Activated CD4-positive, alpha-beta T cell treated with anti-CD3 and anti-CD28 coated beads, Interleukin-2, amount 50 U/mL, for 48 hours (primary cell): Measurements from ENCODE around the gene CNIH1.

Experiments
- DNase-seq, 2 experiments: peaks; one replicate each; pipeline ENCODE4 v3.0.0-alpha.2; 2020

The CNIH1 gene

DNA sequence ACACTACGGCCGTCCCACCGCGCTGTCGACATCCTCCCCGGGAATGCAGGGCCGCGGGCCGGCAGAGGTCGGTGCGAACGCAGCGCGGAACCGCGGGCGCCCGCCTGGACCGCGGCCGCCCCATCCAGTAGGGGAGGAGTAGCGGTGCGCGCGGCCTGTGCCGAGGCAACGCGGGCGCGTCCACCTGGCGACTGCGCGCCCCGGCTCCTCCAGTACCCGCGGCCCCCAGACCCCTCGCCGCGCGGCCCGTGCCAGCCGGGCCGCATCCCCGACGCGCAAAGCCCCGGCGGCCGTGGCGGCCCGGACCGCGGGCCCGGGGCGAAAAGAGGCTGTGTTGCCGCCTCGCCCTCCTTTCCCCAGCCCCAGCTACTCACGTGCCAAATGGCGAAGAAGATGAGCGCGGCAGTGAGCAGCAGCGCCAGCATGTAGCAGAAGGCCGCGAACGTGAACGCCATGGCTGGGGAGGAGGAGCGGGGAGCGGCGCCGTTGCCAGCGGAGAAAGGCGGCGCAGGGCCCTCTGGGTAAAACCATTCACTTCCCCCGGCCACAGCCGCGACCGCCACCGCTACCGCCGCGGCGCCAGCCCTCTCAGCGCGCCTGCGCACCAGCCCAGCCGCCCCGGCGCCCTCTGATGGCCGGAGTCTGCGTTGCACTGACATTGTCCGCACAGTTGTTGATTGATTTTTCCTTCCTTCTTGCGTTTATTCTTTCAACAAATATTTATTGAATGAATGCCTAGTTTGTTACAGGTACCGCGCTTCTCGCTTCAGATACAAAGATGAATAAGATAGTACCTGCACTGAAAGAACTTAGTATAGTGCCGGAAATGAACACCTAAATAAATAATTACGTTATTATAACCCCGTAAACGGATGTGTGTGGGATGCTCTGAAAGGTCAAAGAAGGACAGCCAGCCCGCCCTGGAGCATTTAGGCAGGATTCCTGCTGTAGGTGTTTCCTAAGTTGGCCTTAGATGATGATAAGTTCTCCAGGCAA, at the start of gene CNIH1:
Gene CNIH1, minus strand, starts transcription at position 502 of the 996 bp plus-strand sequence. Its CDS starts 47 bp downstream, at position 455.
- peak; percentile 93 to 94 for DNase-seq

DNA sequence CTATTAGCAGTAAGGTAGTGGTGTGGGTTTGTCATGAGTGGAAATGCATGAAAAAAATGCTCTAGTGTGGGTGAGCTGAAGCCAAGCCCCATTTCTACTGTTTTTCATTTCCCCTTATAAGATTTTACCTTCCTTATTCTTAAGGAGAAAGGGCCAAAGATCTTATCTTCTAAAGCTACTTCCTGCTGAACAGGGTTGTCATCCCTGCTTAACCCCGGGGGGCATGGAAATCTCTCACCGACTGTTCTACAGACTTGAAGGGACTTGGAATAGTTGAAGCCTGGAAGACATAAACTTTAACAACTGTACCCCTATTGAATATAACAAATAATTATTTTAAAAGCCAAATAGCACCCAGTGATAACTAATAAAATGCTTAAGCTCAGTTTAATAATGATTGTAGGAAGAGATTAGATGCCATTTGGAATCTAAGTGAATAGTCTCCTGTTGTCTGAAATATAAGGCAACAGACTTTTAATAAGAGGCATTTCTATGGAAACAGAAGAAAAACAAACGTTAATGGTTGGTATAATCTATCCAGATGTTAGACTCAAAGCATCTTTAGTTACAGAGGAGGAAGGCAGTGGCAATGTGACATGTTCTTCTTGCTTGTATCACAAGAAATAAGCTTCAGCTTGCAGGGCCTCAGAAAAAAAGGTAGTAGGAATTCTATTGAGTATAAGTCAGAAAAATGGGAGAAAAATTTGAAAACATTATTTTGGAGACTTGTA, 49.4 kb upstream of the CNIH1 start:
- DNase-seq, result no peak

DNA sequence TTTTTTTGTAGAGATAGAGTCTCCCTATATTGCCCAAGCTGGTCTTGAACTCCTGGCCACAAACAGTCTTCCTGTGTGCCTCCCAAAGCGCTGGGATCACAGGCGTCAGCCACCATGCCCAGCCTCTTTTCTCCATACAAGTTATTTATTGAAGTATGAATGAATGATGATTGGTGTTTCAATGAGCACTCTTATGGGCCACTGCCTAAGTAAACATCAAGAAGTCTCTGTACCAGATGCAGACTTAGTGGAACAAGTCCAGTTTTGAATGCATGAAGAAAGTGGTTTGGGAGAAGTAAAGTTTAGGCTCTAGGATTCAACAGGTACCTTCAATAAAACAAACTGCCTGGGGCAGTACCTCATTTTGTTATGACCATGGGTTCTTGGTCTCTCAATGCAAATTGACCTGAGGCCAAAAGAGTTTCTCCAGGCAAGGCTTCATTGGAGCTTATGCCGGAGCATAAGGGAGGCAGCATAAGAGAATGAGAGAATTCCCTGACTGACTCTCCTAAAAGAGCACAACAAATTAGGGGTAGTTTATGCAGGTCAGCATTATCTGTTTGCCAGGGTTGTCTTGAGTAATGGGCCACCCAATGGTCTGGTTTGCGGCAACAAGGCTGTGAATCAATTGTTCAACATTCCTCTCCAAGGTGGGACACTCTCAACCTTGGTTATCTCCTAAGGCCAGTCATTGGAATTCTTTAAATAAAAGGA, 48.7 kb upstream of the CNIH1 start:
- DNase-seq, result no peak

DNA sequence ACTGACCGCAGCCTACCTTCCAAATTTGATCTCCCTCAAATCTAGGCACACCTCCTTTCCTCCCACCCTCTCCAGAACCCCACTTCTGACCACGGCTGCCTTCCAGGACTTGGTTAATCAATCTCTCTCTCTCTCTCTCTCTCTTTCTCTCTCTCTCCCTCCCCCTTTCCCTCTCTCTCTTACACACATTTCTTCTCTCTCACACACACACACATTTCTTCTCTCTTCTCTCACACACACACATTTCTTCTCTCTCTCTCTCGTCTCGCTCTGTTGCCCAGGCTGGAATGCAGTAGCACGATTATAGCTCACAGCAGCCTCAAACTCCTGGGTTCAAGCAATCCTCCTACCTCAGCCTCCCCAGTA, 48.1 kb upstream of the CNIH1 start:
- DNase-seq, result no peak

DNA sequence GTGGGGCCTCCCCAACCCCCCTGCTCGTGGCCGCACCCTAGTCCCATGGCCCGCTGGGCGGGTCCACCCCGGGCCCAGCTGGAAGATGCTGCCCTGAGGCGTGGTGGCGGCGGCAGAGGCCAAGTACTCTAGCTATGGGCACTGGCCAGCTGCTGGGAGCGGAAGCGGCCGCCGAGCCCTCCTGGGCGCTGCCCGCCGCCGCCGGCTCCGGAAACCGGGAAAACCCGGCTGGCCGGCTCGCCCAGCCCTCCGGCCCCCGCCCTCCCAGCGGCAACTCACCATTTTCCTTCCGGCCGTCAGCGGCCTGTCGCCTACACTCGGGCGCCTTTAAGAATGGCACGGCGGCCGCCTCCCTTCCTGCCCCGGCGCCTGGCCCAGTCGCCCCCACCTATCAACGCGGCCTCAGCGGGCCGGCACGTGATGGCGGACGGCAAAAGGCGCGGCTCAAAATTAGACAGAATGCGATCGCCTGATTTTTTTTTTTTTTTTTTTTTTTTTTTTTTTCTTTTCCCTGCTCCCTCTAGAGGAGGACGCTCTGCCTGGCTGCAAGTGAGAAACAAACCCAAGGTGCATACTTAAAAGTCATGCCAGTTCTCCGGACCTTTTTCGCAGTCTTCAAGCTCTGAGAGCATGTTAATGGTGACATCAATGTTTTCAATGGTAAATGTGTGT, 47.6 kb upstream of the CNIH1 start, which contains the start of gene GMFB:
Gene GMFB, minus strand, starts transcription at position 335 of the 672 bp plus-strand sequence. Its CDS starts 53 bp downstream, at position 282.
- peak; percentile 87 to 91 for DNase-seq

DNA sequence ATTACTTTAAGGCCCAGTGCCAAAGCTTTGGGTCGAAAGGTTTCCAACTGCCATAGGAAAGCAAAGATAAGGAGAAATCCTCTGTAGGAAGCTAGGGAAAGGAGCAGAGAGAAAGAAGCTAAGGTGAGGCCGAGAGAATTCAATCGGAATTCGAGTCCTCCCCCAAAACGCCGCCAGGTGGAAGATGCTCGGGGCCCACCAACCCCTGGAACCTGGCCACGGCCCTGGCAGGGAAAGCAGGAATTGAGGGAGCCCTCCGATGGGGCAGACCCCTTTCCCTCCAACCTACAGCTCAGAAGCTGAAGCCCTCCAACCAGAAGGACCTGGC, 47.1 kb upstream of the CNIH1 start:
- DNase-seq, result no peak

DNA sequence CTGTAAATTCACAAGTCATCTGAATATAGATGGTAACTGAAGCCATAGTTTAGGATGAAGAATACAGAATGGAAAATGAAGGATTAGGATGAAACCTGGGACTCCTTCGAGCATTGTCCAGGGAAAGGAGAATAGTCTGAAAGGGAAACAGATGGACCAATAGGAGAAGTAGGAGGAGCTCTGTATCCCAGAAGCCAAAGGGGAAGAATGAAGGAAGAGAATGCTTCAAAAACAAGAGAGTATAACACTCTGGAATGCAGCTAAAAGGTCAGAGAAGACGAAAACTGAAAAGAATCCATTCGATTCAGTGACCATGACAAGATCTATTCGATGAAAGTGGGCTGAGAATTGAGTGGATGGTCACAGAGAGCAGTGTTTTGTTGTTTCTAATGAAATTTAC, 46.6 kb upstream of the CNIH1 start:
- DNase-seq, result no peak

DNA sequence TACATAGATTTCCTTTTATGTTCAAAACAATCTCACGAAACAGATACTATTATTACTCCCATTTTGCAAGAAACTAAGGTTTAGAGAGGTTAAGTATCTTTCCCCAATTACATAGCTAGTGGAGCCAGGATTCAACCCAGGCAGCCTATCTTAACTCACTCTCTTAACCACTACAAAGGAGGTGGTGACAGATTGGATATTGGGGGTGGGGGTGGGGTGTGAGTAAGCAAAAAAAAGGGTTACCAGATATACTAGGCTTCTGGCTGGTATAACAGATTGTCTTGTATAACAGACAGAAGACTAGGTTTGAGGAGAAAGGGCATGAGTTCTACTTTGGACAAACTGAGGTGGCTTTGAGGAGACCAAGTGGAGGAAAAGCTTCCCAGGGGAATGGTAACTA, 45.5 kb upstream of the CNIH1 start:
- no peak for DNase-seq

DNA sequence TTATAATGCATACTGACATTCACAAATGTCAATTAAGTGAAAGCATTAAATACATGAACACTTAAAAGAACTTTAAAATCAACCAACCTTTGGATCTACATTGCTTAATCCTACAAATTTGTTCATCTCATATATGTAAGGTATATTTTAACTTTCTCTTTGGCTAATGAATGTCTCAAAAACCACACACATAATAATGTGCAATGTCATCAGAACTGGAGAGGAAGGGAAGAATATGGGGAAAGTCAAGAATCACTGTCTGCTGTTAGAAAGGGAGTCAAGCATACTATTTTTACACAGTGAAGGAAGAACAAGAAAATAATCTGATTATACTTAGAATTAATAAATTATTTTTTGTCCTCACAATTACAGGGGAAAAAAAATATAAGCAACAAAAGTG, 42.7 kb upstream of the CNIH1 start:
- DNase-seq, result no peak

DNA sequence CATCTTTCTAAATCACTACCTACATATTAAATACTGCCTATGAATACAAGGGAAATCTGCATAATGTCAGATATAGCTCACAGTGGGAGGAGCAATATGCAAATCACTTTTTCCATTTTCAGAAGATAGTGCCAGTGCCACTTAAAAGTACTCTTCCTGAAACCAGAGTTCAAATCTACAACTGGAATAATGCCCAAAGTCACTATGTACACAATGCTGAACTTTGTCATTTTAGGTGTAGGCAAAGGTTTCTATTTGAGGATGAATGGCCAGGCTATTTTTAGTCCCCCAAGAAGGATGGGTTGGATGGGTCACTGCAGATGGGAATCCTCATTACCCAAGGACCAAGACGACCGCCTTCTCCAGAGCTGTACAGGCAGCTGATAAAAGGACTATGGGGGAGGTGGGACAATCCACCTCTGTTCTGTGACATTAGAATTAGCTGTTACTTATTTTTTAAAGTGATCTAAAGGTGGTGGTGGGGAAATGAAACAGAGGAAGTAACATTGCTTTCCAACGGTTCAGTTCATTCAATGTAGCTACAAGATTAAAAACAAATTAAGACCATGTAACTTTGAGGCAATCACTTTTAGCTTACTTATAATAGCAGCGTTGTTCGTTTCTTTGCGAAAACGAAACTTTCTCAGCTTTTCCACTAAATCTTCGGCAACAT, 42.0 kb upstream of the CNIH1 start:
- no peak for DNase-seq

DNA sequence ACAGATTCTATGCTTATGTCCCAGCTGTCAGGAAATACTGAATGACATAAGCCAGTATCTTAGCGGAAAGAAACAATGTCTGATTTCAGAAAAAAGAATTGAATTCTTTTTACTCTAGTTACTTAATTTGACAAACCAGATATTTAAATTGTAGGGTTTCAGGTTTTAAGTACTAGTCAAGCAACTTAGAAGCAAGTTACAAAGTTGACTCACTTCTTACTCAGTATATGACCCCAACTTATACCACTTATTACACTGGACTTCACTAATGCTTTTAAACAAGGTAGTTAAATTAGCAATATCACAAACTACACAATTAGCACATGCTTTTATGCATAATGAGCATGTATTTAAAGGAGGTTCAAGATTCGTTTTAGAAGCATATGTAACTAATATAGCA, 40.5 kb upstream of the CNIH1 start:
- no peak for DNase-seq

DNA sequence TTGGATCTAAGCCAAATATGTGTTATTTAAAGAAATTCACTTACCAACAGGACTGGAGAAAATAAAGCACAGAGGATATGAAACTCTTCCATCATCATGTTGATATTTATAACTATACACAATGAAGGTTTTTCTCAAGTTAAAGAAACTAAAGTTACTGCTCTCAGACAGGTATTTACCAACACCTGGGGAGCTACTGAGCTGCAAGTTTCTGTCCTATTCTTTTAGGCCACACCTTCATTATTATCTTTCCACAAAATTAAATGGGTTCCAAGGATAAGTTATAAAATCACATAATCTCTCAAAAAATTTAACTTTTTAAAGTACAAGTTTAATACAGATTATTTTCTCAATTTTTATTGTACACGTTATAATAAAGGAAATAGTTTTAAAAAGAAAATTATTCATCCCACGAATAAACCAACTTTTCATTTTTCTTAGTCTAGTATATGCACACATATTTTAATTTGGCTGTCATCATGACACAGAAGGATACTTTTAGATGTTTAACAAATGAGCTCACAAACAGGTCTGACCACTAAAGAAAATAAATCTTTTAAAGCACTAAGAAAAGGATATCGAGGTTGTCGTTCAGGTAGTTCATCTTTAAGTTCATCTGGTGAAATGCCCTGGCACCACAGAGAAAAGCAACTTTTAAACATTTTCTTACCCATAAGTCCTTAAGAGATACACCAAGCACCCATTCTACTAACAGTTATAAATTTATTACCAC, 39.8 kb upstream of the CNIH1 start:
- no peak for DNase-seq

DNA sequence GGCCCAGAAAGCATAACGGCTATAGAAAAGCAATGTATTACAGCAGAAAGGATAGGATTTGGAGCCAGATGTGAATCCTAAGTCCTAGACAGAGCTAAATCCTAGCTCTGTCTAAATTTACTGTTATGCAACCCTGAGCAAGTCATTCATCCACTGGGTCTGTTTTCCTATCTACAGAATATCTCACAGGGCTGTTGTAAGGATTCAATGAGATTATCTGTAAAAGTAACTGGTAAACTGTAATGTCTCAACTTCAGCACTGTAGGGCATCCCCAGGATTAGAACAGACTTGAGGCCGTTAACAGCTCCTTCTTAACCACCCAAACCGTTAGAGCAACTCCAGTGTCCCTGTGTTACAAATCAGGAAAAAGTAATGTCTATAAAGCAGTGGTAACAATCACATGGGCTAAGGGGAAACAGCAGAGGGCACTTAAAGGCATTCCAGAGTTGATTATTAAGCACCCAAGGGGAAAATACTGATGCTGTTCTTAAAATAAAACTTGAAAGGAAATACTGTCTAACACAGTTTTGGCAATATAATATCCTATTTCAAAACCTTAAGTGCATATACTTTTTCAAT, 37.6 kb upstream of the CNIH1 start:
- no peak for DNase-seq

DNA sequence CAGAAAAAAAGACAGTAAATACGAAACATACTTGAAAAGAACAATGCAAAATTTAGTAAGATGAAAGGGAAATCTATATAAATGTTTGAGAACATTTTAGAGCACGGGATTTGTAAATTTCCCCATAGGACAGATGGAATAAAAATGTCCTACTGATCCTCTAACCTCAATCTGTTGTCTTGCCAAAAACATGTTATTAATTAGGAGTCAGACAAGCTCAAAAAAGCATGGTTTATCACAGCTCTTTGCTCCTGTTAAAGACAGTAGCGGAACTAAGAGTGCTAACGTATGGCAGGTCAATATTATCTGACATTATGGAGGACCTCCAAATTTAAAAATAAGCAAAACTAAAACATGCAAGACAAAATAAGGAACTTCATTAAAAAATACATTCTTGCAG, 34.7 kb upstream of the CNIH1 start:
- DNase-seq, result no peak

DNA sequence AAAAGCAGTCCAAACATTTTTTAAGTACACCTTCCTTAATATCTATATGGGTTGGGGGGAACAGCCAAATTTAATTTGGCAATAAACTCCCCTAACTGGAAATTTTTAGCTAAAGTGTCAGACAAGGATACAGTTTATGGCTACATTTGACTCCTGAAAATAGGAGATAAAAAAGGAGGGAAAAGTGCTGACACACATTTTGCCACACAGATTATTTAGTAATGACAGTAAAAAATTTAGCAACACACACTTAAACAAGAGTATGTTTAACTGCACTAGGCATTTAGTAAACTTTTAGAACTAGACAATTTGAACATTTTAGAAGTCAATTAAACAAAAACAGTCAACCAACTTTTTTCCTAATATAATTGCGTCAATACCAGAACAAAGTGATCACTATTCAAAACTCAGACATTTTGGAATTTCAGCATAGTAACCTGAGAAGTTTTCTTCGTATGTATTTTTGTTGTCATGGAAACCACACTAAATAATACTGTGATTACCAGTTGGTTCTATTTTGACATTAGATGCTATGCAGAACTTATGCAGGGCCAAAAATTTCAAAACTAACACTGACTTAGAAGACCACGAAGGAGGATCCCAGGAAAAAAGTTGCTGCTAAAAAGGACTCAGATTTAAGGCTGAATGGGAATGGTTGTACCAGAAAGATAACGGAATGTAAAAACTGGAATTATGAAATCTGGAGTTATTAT, 34.2 kb upstream of the CNIH1 start:
- DNase-seq, result no peak

DNA sequence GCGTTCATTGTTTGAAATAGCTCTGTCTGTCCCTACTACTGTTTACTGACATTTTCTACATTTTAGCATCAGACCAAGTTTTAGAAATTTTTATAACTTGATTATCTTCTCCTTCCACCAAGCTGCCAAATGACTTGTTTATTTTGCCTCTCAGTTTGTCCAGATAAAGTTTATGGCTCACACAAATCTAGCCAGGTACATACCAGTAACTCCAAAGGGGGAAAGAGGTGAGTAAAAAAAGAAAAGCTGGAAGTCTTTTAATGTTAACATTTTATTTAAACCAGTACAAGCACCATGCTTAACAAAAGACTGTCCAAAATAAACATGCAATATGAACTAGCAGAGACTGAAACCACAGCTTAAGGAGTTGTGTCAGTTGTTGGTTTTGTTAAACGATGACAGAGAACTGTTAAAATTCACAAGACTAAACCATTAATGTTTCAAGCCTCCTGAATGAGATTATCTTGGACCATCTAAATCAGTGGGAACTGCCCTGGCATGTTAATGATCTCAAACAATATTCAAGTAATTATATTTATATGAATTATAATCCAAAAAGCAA, 33.1 kb upstream of the CNIH1 start:
- no peak for DNase-seq

DNA sequence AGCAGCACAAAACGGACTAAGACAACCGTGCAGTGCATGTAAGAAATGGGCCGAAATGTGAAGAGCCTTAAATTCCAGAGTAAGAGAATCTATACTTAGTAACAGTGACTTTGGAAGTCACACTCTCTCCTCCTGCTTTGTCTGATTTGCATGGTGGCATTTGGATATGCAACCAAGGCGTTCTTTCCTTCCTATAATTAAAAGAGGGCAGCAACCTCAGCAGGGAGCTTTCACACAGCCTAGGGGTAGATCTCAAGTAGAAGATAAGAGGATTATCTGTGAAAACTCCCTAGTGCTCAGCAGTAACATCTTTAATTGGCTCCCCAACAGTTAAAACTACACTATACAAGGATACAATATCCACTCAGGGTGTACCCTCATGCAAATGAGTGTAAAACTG, 31.1 kb upstream of the CNIH1 start:
- no peak for DNase-seq

DNA sequence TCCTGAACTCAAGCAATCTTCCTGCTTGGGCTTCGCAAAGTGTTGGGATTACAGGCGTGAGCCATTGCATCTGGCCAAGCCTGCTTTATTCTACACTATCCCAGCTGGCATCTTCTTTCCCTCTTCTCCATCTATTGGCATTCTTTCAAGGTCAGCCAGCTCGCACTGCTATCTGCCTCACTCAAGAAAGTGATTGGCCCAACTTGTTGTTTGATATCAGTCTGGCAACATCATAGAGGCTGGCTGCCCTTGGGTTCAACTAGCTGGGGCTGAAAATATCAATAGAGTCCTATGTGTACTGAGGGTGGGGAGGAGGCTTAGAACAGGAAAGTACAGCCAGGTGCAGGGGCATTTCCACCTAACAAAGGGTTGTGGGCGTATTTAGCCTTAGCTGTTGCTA, 30.5 kb upstream of the CNIH1 start:
- DNase-seq, result no peak

DNA sequence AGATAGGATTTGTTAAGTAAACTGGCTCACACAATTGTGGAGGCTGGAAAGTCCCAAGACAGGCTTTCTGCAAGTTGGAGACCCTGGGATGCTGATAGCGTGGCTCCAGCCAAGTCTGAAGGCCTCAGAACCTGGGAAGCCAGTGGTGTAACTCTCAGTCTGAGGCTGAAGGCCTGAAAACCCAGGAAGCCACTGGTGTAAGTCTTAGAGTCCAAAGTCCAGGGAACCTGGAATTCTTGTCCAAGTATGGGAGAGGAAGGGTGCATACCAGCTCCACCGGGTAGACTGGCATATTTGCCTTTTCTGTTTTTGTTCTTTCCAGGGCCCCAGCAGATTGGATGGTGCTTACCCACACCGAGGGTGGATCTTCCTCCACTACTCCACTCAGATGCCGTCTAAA, 29.5 kb upstream of the CNIH1 start:
- no peak for DNase-seq

DNA sequence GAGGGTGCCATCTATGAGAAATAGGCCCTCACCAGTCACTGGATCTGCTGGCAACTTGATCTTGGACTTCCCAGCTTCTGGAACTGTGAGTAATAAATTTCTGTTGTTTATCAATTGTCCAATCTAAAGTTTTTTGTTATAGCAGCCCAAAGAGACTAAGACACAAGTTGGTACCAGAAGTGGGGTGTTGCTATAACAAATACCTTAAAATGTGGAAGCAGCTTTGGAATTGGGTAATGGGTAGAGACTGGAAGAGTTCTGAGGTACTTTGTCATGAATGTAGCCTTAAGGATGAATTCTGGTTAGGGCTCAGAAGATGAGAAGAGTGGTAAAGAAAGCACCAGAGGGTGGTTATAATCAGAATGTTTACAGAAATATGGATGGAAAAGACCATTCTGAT, 26.1 kb upstream of the CNIH1 start:
- no peak for DNase-seq
